Smooth muscle cell (in vitro differentiated cells): ENCODE results near the gene SMCO3. TPM values are rescaled to one million over a fixed set of nuclear protein-coding genes. Genes with fewer than 3 reads are reported as not detected.

Experiments used
- DNase-seq: peaks from one replicate; lab custom pipeline; 2025; ENCODE audit not compliant: unreplicated experiment; lab: John Stamatoyannopoulos, UW
- H2AFZ ChIP-seq: fragments of 200-600 bp; sonication (generic); 2 replicates; pipeline ENCODE4 v1.6.0; 2016; ENCODE audit warnings: antibody characterized with exemption, low read depth, mild to moderate bottlenecking
- H3F3A ChIP-seq: fragments of 200-600 bp; sonication (generic); 2 replicates; pipeline ENCODE4 v1.6.0; 2017; ENCODE audit warnings: antibody characterized with exemption, low read depth
- H3K27ac ChIP-seq: fragments of 200-600 bp; sonication (generic); 2 replicates; pipeline ENCODE4 v1.5.1; 2016; ENCODE audit warnings: low read depth, mild to moderate bottlenecking
- H3K27me3 ChIP-seq: fragments of 200-600 bp; sonication (generic); 2 replicates; pipeline ENCODE4 v1.6.1; 2016; ENCODE audit warnings: low read depth, mild to moderate bottlenecking
- H3K36me3 ChIP-seq: fragments of 200-600 bp; sonication (generic); 2 replicates; pipeline ENCODE4 v1.5.1; 2016; ENCODE audit warnings: low read depth
- H3K4me1 ChIP-seq: fragments of 200-600 bp; sonication (generic); 2 replicates; pipeline ENCODE4 v1.5.1; 2016; ENCODE audit warnings: low read depth
- H3K4me2 ChIP-seq: fragments of 200-600 bp; sonication (generic); 2 replicates; pipeline ENCODE4 v1.6.0; 2016; ENCODE audit warnings: mild to moderate bottlenecking
- H3K4me3 ChIP-seq: fragments of 200-600 bp; sonication (generic); 2 replicates; pipeline ENCODE4 v1.5.1; 2016; ENCODE audit warnings: mild to moderate bottlenecking
- H3K79me2 ChIP-seq: fragments of 200-600 bp; sonication (generic); 2 replicates; pipeline ENCODE4 v1.6.0; 2016; ENCODE audit warnings: low read depth, mild to moderate bottlenecking
- H3K9ac ChIP-seq: fragments of 200-600 bp; sonication (generic); 2 replicates; pipeline ENCODE4 v1.6.0; 2016; ENCODE audit warnings: low read depth
- H3K9me3 ChIP-seq: fragments of 200-600 bp; sonication (generic); replicated peaks from 2 replicates; pipeline ENCODE4 v1.5.1; 2016; ENCODE audit warnings: low read depth
- H4K20me1 ChIP-seq: fragments of 200-600 bp; sonication (generic); 2 replicates; pipeline ENCODE4 v1.6.0; 2016; ENCODE audit warnings: low read depth
- WGBS: methylation state at CpG from one replicate; pipeline ENCODE4 v1.1.7; 2016; ENCODE audit warnings: low lambda C conversion rate; 5-methylcytosine and 5-hydroxymethylcytosine counted together
- polyA plus RNA-seq: library from polyadenylated mRNA; unstranded; fragments of >200 nt; fragmentation: Nextera tagmentation; extraction: Ambion mirVana; gene quantifications from 2 replicates; pipeline ENCODE4 v1.2.1, GENCODE V29; 2016
- total RNA-seq: library from RNA; depleted of rRNA; stranded (reverse); fragments of >200 nt; gene quantifications from 2 replicates; pipeline ENCODE4 v1.2.3, GENCODE V29; 2014
- TF ChIP-seq, protein P1 (sequence below): fragments of 200-600 bp; sonication (generic); IDR thresholded peaks from 2 replicates; pipeline ENCODE4 v1.5.1; 2017; ENCODE audit warnings: borderline replicate concordance, mild to moderate bottlenecking, antibody characterized with exemption; ENCODE audit not compliant: insufficient read depth, poor library complexity, severe bottlenecking

Gene SMCO3
- total and polyA plus RNA-seq, 2 experiments from 2014 or later: 0.22 to 0.93 TPM

DNA sequence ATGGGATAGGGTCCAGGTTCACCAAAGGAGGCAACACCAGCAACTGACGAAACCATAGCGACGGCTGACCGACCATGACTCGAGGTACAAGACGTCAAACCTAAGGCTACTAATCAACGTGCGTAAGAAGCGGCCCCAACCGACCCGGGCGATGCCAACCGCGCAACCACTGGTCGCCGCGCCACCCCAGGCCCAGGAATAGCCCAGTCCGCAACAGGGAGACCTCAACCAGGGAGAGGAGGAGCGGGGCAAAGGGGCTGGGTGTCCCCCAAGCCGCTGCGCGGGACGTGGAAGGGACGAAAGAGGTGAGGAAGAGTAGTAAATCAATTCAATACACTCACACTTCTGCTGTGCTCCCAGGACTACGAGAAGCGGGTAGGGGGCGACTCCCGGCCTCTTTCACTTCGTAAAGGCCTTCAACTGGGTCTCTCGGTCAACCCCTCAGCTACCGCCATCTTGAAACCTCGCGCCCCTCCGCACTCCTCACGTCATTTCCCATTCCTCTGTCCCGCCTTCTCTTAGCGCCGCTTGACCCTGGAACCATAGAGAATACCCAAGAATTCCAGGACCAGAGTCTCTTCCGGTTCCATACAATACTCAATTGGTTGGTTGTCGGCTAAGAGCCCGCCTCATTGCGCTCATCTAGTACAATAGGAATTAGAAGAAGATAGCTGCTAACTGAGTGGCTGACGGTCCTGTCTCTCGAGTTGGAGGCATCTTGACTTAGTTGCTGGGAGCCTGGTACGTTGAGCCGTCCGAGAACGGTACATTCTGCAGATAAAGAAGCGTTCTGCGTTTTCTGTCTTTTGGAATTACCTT is 10.8 kb downstream of the SMCO3 start, which contains the start of the genes C12orf60 and WBP11:
Gene C12orf60, plus strand, starts transcription at position 660 of the 819 bp plus-strand sequence. CDS start 19,266 bp downstream, outside the sequence.
Gene WBP11, minus strand, starts transcription at position 468 of the 819 bp plus-strand sequence. CDS start 2,095 bp downstream, outside the sequence.
- TF ChIP-seq, protein P1, sequence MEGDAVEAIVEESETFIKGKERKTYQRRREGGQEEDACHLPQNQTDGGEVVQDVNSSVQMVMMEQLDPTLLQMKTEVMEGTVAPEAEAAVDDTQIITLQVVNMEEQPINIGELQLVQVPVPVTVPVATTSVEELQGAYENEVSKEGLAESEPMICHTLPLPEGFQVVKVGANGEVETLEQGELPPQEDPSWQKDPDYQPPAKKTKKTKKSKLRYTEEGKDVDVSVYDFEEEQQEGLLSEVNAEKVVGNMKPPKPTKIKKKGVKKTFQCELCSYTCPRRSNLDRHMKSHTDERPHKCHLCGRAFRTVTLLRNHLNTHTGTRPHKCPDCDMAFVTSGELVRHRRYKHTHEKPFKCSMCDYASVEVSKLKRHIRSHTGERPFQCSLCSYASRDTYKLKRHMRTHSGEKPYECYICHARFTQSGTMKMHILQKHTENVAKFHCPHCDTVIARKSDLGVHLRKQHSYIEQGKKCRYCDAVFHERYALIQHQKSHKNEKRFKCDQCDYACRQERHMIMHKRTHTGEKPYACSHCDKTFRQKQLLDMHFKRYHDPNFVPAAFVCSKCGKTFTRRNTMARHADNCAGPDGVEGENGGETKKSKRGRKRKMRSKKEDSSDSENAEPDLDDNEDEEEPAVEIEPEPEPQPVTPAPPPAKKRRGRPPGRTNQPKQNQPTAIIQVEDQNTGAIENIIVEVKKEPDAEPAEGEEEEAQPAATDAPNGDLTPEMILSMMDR: no peak
- peak within 1 kb of the TSS; percentile 96 for H3K4me2 ChIP-seq
- H2AFZ ChIP-seq: peak within 1 kb of the TSS; percentile 99
- H3K4me3 ChIP-seq: peak within 1 kb of the TSS; percentile 91
- H3K4me1 ChIP-seq: peaks cover 18% of the 10 kb centered on the region
- H3K27ac ChIP-seq: peak within 1 kb of the TSS; percentile 97
- under 1% methylated on average over 50 of the region's 50 CpGs for WGBS
- H3K9ac ChIP-seq: peak within 1 kb of the TSS; percentile 99
- no peaks in the 10 kb centered on the region for H3K27me3 ChIP-seq
- no peaks in the 10 kb centered on the region for H3F3A ChIP-seq
- no peaks in the 10 kb centered on the region for H3K9me3 ChIP-seq
- peak; percentile 52 for DNase-seq
- H4K20me1 ChIP-seq: peaks cover 12% of the 10 kb centered on the region
- peaks cover under 1% of the 10 kb centered on the region for H3K36me3 ChIP-seq
- H3K79me2 ChIP-seq: peaks cover 51% of the 10 kb centered on the region

DNA sequence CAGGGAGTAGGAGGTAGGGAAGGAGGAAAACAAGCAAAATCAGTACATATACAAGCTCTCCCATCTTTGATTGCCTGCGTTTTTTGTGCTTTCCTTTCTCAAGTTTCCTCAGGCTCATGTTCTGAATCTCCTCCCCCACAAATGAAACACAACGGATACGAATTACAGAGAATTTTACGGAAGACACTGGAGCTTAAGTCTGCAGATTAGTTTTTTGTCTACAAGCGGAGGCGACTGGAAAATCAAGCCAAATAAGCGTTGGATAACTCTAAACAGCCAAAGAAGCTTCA is 11.3 kb downstream of the SMCO3 start:
- H3K27ac ChIP-seq: peak overlapping the region; percentile 97
- under 1% methylated on average over 7 of the region's 7 CpGs for WGBS
- DNase-seq: no peak
- H3K4me1 ChIP-seq: peaks cover 18% of the 10 kb centered on the region
- H3K36me3 ChIP-seq: peaks cover 5% of the 10 kb centered on the region
- H3K4me2 ChIP-seq: peak overlapping the region; percentile 96
- peak overlapping the region; percentile 58 for H2AFZ ChIP-seq
- no peaks in the 10 kb centered on the region for H3F3A ChIP-seq
- TF ChIP-seq, protein P1: no peak
- no peaks in the 10 kb centered on the region for H3K27me3 ChIP-seq
- peaks cover 12% of the 10 kb centered on the region for H4K20me1 ChIP-seq
- peaks cover 54% of the 10 kb centered on the region for H3K79me2 ChIP-seq
- H3K9ac ChIP-seq: peak overlapping the region; percentile 99
- peak overlapping the region; percentile 91 for H3K4me3 ChIP-seq
- no peaks in the 10 kb centered on the region for H3K9me3 ChIP-seq

DNA sequence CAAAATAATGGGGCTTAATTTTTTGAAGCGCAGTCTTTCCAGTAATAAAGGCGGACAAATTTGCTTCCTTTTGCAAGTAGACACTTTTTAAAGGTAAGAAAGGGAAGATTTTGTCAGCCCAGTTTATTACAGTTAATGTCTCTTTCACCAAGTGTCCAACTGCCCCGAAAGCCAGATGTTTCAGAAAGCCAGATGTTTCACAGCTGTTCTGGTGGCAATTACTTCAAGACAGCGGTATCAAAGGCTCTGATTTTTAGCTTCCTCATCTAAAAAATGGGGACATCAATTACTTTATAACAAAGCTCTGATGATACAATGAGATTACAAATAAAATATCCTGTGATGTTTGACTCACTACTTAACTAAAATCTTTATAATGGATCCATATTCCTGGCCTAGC is 11.7 kb downstream of the SMCO3 start:
- Histone ChIP-seq H3K4me3 (peak overlapping the region; percentile 91), H3K4me2 (peak overlapping the region; percentile 96), H2AFZ (no peak overlapping the region), H3K36me3 (peaks cover 5% of the 10 kb centered on the region), H3K27me3 (no peaks in the 10 kb centered on the region), H3F3A (no peaks in the 10 kb centered on the region), H3K79me2 (peaks cover 54% of the 10 kb centered on the region), H4K20me1 (peaks cover 12% of the 10 kb centered on the region), H3K9ac (peak overlapping the region; percentile 99), H3K27ac (peak overlapping the region; percentile 97), H3K9me3 (no peaks in the 10 kb centered on the region), H3K4me1 (peaks cover 18% of the 10 kb centered on the region)
- DNase-seq: no peak
- TF ChIP-seq, protein P1: no peak
- WGBS: 69% methylated on average over 4 of the region's 4 CpGs

DNA sequence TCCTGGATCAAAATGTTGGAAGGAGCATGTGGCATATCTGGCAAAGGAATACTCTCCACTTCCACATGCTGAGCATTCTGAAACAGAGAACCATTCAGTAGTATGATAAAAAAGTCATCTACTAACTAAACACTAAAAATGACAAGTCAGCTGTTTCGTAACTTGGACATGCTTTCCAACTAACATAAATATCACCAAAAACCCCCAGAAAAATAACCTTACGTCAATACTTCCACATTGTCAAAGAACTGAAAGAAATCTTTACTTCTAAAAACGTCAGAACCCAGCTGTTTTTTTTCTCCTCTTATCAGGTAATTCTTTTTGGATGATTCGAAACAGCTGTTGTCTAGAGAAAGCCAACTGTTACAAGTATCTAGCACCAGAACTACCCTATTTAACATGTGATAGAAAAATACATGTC is 18.9 kb downstream of the SMCO3 start:
- Histone ChIP-seq H3K4me1 (no peaks in the 10 kb centered on the region), H3K36me3 (peaks cover 51% of the 10 kb centered on the region), H2AFZ (no peak overlapping the region), H3K79me2 (peaks cover 21% of the 10 kb centered on the region), H3F3A (no peaks in the 10 kb centered on the region), H4K20me1 (no peaks in the 10 kb centered on the region), H3K27ac (no peak overlapping the region), H3K9ac (no peak overlapping the region), H3K4me3 (no peak overlapping the region), H3K9me3 (no peaks in the 10 kb centered on the region), H3K27me3 (no peaks in the 10 kb centered on the region), H3K4me2 (no peak overlapping the region)
- DNase-seq: no peak
- TF ChIP-seq, protein P1: no peak
- WGBS: 63% methylated on average over 4 of the region's 4 CpGs
